Measurements from ENCODE around the gene CCDC6. TPM values are rescaled to one million over a fixed set of nuclear protein-coding genes. Genes with fewer than 3 reads are reported as not detected.

CCDC6 gene
- total and polyA plus RNA-seq, 2 of the 8 experiments (the other 6 are each of a cell fraction or from before 2014, with no cell fraction given) = 42.2 to 74.4 TPM

GRCh38 chr10:59891349-59891748 is 15.0 kb downstream of the CCDC6 start:
- ChIA-PET POLR2A (ENCODE audit: partially characterized antibody) (interaction anchor here (9.7 kb wide), 1 partner anchor 14 kb away, joined by 90 read pairs; the partner anchor contains the start of gene CCDC6), CTCF (ENCODE audit: partially characterized antibody) (interaction anchor here (1.0 to 1.4 kb wide), 4 partner anchors 11 to 265 kb away, joined by 3 to 6 read pairs (median 3); no protein-coding TSS in a partner anchor)
- H3K18ac ChIP-seq (ENCODE audit: extremely low read depth, low read length) = no peak overlapping the region
- H3K56ac ChIP-seq (replicated peaks; ENCODE audit: insufficient read length, low read depth, low read length) = no peak overlapping the region
- H3K23ac ChIP-seq (ENCODE audit: insufficient read length) = no peak overlapping the region
- DNase-seq (ENCODE audit: low read depth in 1 of 2, low spot score in 2 of 2) (no peak), FAIRE-seq (no peak)
- H3K27me3 ChIP-seq (replicated peaks in 1 of 4; ENCODE audit: control insufficient read depth in 3 of 4, extremely low read depth in 1 of 4, insufficient read depth in 3 of 4, low read length in 3 of 4) = no peaks in the 10 kb centered on the region
- H3K4me2 ChIP-seq (ENCODE audit: insufficient read depth in 1 of 2, low read depth in 2 of 2, low read length in 2 of 2) = no peak overlapping the region
- H4K91ac ChIP-seq (replicated peaks; ENCODE audit: insufficient read length, low read length) = no peak overlapping the region
- no peak overlapping the region for H2BK12ac ChIP-seq (ENCODE audit: low read depth, low read length)
- H3K4me1 ChIP-seq (replicated peaks in 1 of 4; ENCODE audit: control insufficient read depth in 3 of 4, insufficient read depth in 4 of 4, low read length in 3 of 4) = peaks cover 0 to 27% (median 7%) of the 10 kb centered on the region in 4 experiments; a peak in 6 of 7 replicates
- no peak overlapping the region for H3K14ac ChIP-seq (ENCODE audit: insufficient read length)
- H2BK120ac ChIP-seq (replicated peaks; ENCODE audit: low read depth, low read length) = no peak overlapping the region
- H2BK20ac ChIP-seq (ENCODE audit: low read length) = no peak overlapping the region
- H3K9me3 ChIP-seq (ENCODE audit: insufficient read depth in 2 of 2, low read depth in 1 of 2, low read length in 1 of 2) = no peaks in the 10 kb centered on the region
- H3K4ac ChIP-seq (replicated peaks; ENCODE audit: insufficient read length, low read depth, low read length) = no peak overlapping the region
- TF ChIP-seq CEBPB (IDR thresholded peaks at IDR 0.05; ENCODE audit: low read depth, low read length) (no peak), KDM1A (IDR thresholded peaks at IDR 0.05; ENCODE audit: borderline replicate concordance, low read length) (no peak), GTF2F1 (IDR thresholded peaks at IDR 0.05; ENCODE audit: borderline replicate concordance, low read depth, low read length) (no peak), JUND (IDR thresholded peaks at IDR 0.05; ENCODE audit: low read length) (no peak), JUN (IDR thresholded peaks at IDR 0.05; ENCODE audit: low read depth, low read length) (no peak), SRF (IDR thresholded peaks at IDR 0.05; ENCODE audit: low read depth, low read length) (no peak), POU5F1 (IDR thresholded peaks at IDR 0.05; ENCODE audit: low read depth, low read length) (no peak), GABPA (IDR thresholded peaks at IDR 0.05; ENCODE audit: borderline replicate concordance, insufficient read depth, low read length) (no peak), ASH2L (IDR thresholded peaks at IDR 0.05; ENCODE audit: low read length) (no peak), CBX8 (IDR thresholded peaks at IDR 0.05; ENCODE audit: borderline replicate concordance, low read depth, low read length) (no peak), EGR1 (IDR thresholded peaks at IDR 0.05; ENCODE audit: borderline replicate concordance, low read depth, low read length) (no peak)
- TF ChIP-seq, protein P1, sequence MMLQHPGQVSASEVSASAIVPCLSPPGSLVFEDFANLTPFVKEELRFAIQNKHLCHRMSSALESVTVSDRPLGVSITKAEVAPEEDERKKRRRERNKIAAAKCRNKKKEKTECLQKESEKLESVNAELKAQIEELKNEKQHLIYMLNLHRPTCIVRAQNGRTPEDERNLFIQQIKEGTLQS (IDR thresholded peaks at IDR 0.05; ENCODE audit: insufficient read depth, low read depth, low read length) = no peak
- TF ChIP-seq, protein P2, sequence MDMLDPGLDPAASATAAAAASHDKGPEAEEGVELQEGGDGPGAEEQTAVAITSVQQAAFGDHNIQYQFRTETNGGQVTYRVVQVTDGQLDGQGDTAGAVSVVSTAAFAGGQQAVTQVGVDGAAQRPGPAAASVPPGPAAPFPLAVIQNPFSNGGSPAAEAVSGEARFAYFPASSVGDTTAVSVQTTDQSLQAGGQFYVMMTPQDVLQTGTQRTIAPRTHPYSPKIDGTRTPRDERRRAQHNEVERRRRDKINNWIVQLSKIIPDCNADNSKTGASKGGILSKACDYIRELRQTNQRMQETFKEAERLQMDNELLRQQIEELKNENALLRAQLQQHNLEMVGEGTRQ (IDR thresholded peaks at IDR 0.05; ENCODE audit: low read length) = no peak
- no peak overlapping the region for H2BK5ac ChIP-seq (ENCODE audit: low read depth, low read length)
- H4K20me1 ChIP-seq (replicated peaks in 1 of 2; ENCODE audit: control insufficient read depth in 1 of 2, insufficient read depth in 2 of 2, low read length in 2 of 2) = peaks cover 28 to 33% of the 10 kb centered on the region in 2 experiments
- H3K79me2 ChIP-seq (ENCODE audit: control insufficient read depth in 1 of 2, insufficient read depth in 2 of 2, low read length in 2 of 2) = peaks cover 35 to 99% of the 10 kb centered on the region in 2 experiments
- H4K8ac ChIP-seq (ENCODE audit: extremely low read depth, insufficient read depth, low read length) = no peak overlapping the region
- H3K36me3 ChIP-seq (ENCODE audit: control insufficient read depth in 2 of 4, insufficient read depth in 4 of 4, low read length in 3 of 4) = peaks cover 0 to 5% (median 2%) of the 10 kb centered on the region in 4 experiments; a peak in 4 of 8 replicates
- no peak overlapping the region for H2AK5ac ChIP-seq (ENCODE audit: low read depth, low read length)
- peaks cover 20% of the 10 kb centered on the region for H3K79me1 ChIP-seq (ENCODE audit: low read depth, low read length)
- no peak overlapping the region for H3K9ac ChIP-seq (replicated peaks in 1 of 4; ENCODE audit: extremely low read depth in 1 of 4, low read depth in 3 of 4, low read length in 3 of 4)
- H3K4me3 ChIP-seq (ENCODE audit: extremely low read depth in 1 of 4, insufficient read depth in 2 of 4, low read depth in 3 of 4, low read length in 4 of 4) = no peak overlapping the region
- no peak overlapping the region for H4K5ac ChIP-seq (ENCODE audit: insufficient read length, low read depth, low read length)
- H2BK15ac ChIP-seq (ENCODE audit: low read length) = no peak overlapping the region
- 95% methylated on average over 3 of the region's 3 CpGs; no CpG with 5 or more reads in 1 of the 2 experiments for WGBS, 2 experiments (ENCODE audit: extremely low coverage in 1 of 2, insufficient coverage in 1 of 2, insufficient read length in 1 of 2, insufficient replicate concordance in 2 of 2, low coverage in 1 of 2, low lambda C conversion rate in 2 of 2, missing lambda C conversion rate in 1 of 2)
- H2AFZ ChIP-seq (ENCODE audit: low read length) = no peak overlapping the region
- H3K23me2 ChIP-seq (ENCODE audit: low read depth, low read length) = no peaks in the 10 kb centered on the region
- H3K27ac ChIP-seq (ENCODE audit: low read depth, low read length) = no peak overlapping the region

Measured in H1 (cell line).